ENCODE measurements around the gene FAP. TPM values are rescaled to one million over a fixed set of nuclear protein-coding genes. Genes with fewer than 3 reads are reported as not detected.

Gene FAP
- total RNA-seq, 2 donors from 2014 or later: not detected

DNA sequence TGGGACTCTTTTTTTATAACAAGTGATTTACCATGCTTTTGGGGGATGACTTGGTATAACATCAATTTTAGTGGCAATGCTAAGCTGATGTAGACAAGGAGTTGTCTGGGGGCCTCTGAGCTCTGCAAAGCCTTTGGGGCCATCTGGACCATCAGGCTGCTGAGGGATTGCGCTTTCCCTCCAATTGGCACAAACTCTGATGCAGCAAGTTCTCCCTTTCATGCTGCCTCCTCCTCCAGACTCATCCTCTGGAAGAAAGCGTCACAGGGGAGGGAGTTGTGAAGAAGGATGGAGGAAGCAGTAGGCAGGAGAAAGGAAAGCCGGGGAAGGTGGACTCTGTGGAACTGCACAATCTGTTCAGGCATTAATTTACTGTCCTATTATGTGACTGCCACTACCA lies 10.2 kb upstream of the FAP start:
- no peaks in the 10 kb centered on the region for H3K27me3 ChIP-seq (ENCODE audit: control insufficient read depth, insufficient read depth, low read length, poor library complexity, severe bottlenecking)
- H3K4me1 ChIP-seq (ENCODE audit: control insufficient read depth, insufficient read depth, low read length): no peaks in the 10 kb centered on the region
- no peak overlapping the region for H3K27ac Mint-ChIP-seq
- H3K4me1 Mint-ChIP-seq: no peaks in the 10 kb centered on the region
- H3K36me3 ChIP-seq (ENCODE audit: control insufficient read depth, insufficient read depth, low read length): no peaks in the 10 kb centered on the region
- DNase-seq: no peak
- TF ChIP-seq, protein P1, sequence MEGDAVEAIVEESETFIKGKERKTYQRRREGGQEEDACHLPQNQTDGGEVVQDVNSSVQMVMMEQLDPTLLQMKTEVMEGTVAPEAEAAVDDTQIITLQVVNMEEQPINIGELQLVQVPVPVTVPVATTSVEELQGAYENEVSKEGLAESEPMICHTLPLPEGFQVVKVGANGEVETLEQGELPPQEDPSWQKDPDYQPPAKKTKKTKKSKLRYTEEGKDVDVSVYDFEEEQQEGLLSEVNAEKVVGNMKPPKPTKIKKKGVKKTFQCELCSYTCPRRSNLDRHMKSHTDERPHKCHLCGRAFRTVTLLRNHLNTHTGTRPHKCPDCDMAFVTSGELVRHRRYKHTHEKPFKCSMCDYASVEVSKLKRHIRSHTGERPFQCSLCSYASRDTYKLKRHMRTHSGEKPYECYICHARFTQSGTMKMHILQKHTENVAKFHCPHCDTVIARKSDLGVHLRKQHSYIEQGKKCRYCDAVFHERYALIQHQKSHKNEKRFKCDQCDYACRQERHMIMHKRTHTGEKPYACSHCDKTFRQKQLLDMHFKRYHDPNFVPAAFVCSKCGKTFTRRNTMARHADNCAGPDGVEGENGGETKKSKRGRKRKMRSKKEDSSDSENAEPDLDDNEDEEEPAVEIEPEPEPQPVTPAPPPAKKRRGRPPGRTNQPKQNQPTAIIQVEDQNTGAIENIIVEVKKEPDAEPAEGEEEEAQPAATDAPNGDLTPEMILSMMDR (conservative IDR thresholded peaks at IDR 0.05): no peak
- H3K9ac ChIP-seq (ENCODE audit: extremely low read depth, low read length, poor library complexity, severe bottlenecking): no peak overlapping the region
- H3K27ac ChIP-seq (ENCODE audit: low read depth, low read length): no peak overlapping the region
- WGBS, 2 experiments (ENCODE audit: insufficient coverage in 1 of 2, insufficient read length in 1 of 2): 78% methylated on average over 2 of the region's 3 CpGs; no CpG with 5 or more reads in 1 of the 2 experiments
- no peaks in the 10 kb centered on the region for H3K9me3 Mint-ChIP-seq
- H3K9me3 ChIP-seq (ENCODE audit: control insufficient read depth, low read length): no peaks in the 10 kb centered on the region
- H3K36me3 Mint-ChIP-seq (ENCODE audit: low read depth): no peaks in the 10 kb centered on the region
- H3K4me3 Mint-ChIP-seq: no peak overlapping the region
- H3K27me3 Mint-ChIP-seq (ENCODE audit: insufficient read depth): no peaks in the 10 kb centered on the region
- no peak overlapping the region for H3K4me3 ChIP-seq (ENCODE audit: low read length)

DNA sequence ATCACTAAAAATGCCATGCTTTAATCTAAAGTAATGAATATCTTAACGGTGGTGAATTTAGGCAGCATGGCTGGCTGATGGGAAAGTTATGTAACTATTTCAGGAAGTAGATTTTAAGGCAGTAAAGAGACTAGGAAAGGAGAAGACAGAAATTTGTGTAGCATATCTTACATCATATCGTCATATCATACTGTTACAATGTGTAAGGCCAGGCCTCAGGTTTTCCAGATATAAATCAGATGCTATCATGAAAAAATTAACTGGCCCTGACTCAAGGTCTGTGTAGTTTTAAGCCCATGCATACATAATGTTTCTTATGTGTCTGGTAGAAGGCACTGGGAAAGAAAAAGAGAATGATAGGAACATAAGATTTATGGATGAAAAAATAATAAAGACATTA lies 8.9 kb upstream of the FAP start:
- no peaks in the 10 kb centered on the region for H3K4me1 Mint-ChIP-seq
- H3K4me3 ChIP-seq (ENCODE audit: low read length): no peak overlapping the region
- no peak overlapping the region for H3K27ac ChIP-seq (ENCODE audit: low read depth, low read length)
- no peaks in the 10 kb centered on the region for H3K36me3 ChIP-seq (ENCODE audit: control insufficient read depth, insufficient read depth, low read length)
- TF ChIP-seq, protein P1 (conservative IDR thresholded peaks at IDR 0.05): no peak
- H3K9me3 Mint-ChIP-seq: no peaks in the 10 kb centered on the region
- no peaks in the 10 kb centered on the region for H3K4me1 ChIP-seq (ENCODE audit: control insufficient read depth, insufficient read depth, low read length)
- H3K36me3 Mint-ChIP-seq (ENCODE audit: low read depth): no peaks in the 10 kb centered on the region
- no peaks in the 10 kb centered on the region for H3K27me3 ChIP-seq (ENCODE audit: control insufficient read depth, insufficient read depth, low read length, poor library complexity, severe bottlenecking)
- no peaks in the 10 kb centered on the region for H3K27me3 Mint-ChIP-seq (ENCODE audit: insufficient read depth)
- no peaks in the 10 kb centered on the region for H3K9me3 ChIP-seq (ENCODE audit: control insufficient read depth, low read length)
- no peak overlapping the region for H3K9ac ChIP-seq (ENCODE audit: extremely low read depth, low read length, poor library complexity, severe bottlenecking)
- no peak overlapping the region for H3K27ac Mint-ChIP-seq
- H3K4me3 Mint-ChIP-seq: no peak overlapping the region
- WGBS, 2 experiments (ENCODE audit: insufficient coverage in 1 of 2, insufficient read length in 1 of 2): 97% methylated on average over 2 of the region's 2 CpGs; no CpG with 5 or more reads in 1 of the 2 experiments
- no peak for DNase-seq

DNA sequence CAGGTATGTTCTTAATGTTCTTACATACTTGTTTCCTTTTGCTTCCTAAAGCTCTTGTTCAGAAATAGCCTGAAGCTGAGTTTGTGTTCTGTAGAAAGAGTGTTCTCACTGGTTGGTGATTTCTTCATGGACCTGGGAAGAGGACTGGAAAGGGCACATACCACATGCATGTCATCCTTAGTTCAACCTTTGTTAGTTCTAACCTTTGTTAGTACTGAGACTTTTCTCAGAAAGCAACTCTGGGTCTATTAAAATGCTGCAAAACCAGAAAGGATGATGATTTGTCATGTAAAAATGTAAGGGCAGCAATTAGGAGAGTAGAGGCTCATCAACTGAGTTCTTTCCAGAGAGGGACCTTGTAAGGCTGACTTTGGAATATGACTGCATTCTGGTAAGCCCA lies 2.5 kb upstream of the FAP start:
- H3K36me3 ChIP-seq (ENCODE audit: control insufficient read depth, insufficient read depth, low read length): no peaks in the 10 kb centered on the region
- no peak overlapping the region for H3K4me3 ChIP-seq (ENCODE audit: low read length)
- Mint-ChIP-seq H3K9me3 (no peaks in the 10 kb centered on the region), H3K4me1 (no peaks in the 10 kb centered on the region), H3K36me3 (ENCODE audit: low read depth) (no peaks in the 10 kb centered on the region), H3K4me3 (no peak overlapping the region), H3K27ac (no peak overlapping the region), H3K27me3 (ENCODE audit: insufficient read depth) (no peaks in the 10 kb centered on the region)
- TF ChIP-seq, protein P1 (conservative IDR thresholded peaks at IDR 0.05): no peak
- no peaks in the 10 kb centered on the region for H3K4me1 ChIP-seq (ENCODE audit: control insufficient read depth, insufficient read depth, low read length)
- no peak for DNase-seq
- no peaks in the 10 kb centered on the region for H3K9me3 ChIP-seq (ENCODE audit: control insufficient read depth, low read length)
- no peaks in the 10 kb centered on the region for H3K27me3 ChIP-seq (ENCODE audit: control insufficient read depth, insufficient read depth, low read length, poor library complexity, severe bottlenecking)
- H3K9ac ChIP-seq (ENCODE audit: extremely low read depth, low read length, poor library complexity, severe bottlenecking): no peak overlapping the region
- H3K27ac ChIP-seq (ENCODE audit: low read depth, low read length): no peak overlapping the region
